GM23338 (cell line): ENCODE measurements around the gene IKZF3. TPM values are rescaled to one million over a fixed set of nuclear protein-coding genes. Genes with fewer than 3 reads are reported as not detected.

Experiments
- ATAC-seq: fragments of 200-7000 bp; cut with Tn5 transposase; 3 replicates; pipeline ENCODE4 v1.9.1; 2020
- DNase-seq: peaks from one replicate; pipeline ENCODE4 v3.0.0-alpha.2; 2015; ENCODE audit warnings: low spot score
- H2AFZ ChIP-seq: fragments of 200-600 bp; sonication (generic); 2 replicates; pipeline ENCODE4 v1.8.0; 2016; ENCODE audit warnings: antibody characterized with exemption, mild to moderate bottlenecking, moderate library complexity
- H3F3A ChIP-seq: fragments of 200-600 bp; sonication (generic); replicated peaks from 2 replicates; pipeline ENCODE4 v1.8.0; 2017; ENCODE audit warnings: antibody characterized with exemption, mixed run types, low read depth
- H3K27ac ChIP-seq: fragments of 200-600 bp; sonication (generic); 2 replicates; pipeline ENCODE4 v1.6.1; 2016; ENCODE audit warnings: low read depth
- H3K27me3 ChIP-seq: fragments of 200-600 bp; sonication (generic); 2 replicates; pipeline ENCODE4 v1.8.0; 2016; ENCODE audit warnings: mild to moderate bottlenecking, mixed run types, moderate library complexity; ENCODE audit not compliant: insufficient read depth
- H3K36me3 ChIP-seq: fragments of 200-600 bp; sonication (generic); 2 replicates; pipeline ENCODE4 v1.8.0; 2016; ENCODE audit warnings: mild to moderate bottlenecking; ENCODE audit not compliant: insufficient read depth
- H3K4me1 ChIP-seq: fragments of 200-600 bp; sonication (generic); 2 replicates; pipeline ENCODE4 v1.8.0; 2016; ENCODE audit warnings: mild to moderate bottlenecking, moderate library complexity; ENCODE audit not compliant: insufficient read depth
- H3K4me2 ChIP-seq: fragments of 200-600 bp; sonication (generic); 2 replicates; pipeline ENCODE4 v1.7.1; 2017; ENCODE audit warnings: mixed run types
- H3K4me3 ChIP-seq: fragments of 200-600 bp; sonication (generic); 2 replicates; pipeline ENCODE4 v1.6.1; 2016; ENCODE audit warnings: mixed run types
- H3K79me2 ChIP-seq: fragments of 200-600 bp; sonication (generic); replicated peaks from 2 replicates; pipeline ENCODE4 v1.8.0; 2017; ENCODE audit warnings: mild to moderate bottlenecking; ENCODE audit not compliant: insufficient read depth
- H3K9me2 ChIP-seq: fragments of 200-600 bp; sonication (generic); 2 replicates; pipeline ENCODE4 v1.8.0; 2017; ENCODE audit not compliant: insufficient read depth
- H4K20me1 ChIP-seq: fragments of 200-600 bp; sonication (generic); replicated peaks from 2 replicates; pipeline ENCODE4 v1.8.0; 2017; ENCODE audit warnings: mild to moderate bottlenecking; ENCODE audit not compliant: insufficient read depth
- H3K27ac Mint-ChIP-seq: 2 replicates; pipeline ENCODE4 v1.8.0; 2020; ENCODE audit warnings: inconsistent platforms, mild to moderate bottlenecking, moderate library complexity, mixed read lengths
- H3K27me3 Mint-ChIP-seq: 3 replicates; pipeline ENCODE4 v1.8.0; 2022; ENCODE audit warnings: low read depth, mild to moderate bottlenecking, moderate library complexity, mixed read lengths, inconsistent platforms; ENCODE audit not compliant: insufficient read depth, poor library complexity
- H3K36me3 Mint-ChIP-seq: 3 replicates; pipeline ENCODE4 v1.8.0; 2021; ENCODE audit warnings: low read depth, mild to moderate bottlenecking, inconsistent platforms, moderate library complexity, mixed read lengths
- H3K4me1 Mint-ChIP-seq: 3 replicates; pipeline ENCODE4 v1.8.0; 2020; ENCODE audit warnings: mild to moderate bottlenecking, inconsistent platforms, mixed read lengths
- H3K4me3 Mint-ChIP-seq: 3 replicates; pipeline ENCODE4 v1.8.0; 2021; ENCODE audit warnings: moderate library complexity, mild to moderate bottlenecking, inconsistent platforms, mixed read lengths
- H3K9me3 Mint-ChIP-seq: 3 replicates; pipeline ENCODE4 v1.8.0; 2020; ENCODE audit warnings: moderate library complexity, mild to moderate bottlenecking, inconsistent platforms, mixed read lengths
- EZH2 ChIP-seq: fragments of 200-600 bp; sonication (generic); IDR thresholded peaks from one replicate; pipeline ENCODE4 v1.8.0; 2017; ENCODE audit warnings: antibody characterized with exemption, mild to moderate bottlenecking, low read depth; ENCODE audit not compliant: unreplicated experiment
- ZNF114 ChIP-seq: fragments of 250-450 bp; sonication (Bioruptor Pico); IDR thresholded peaks from 2 replicates; pipeline ENCODE4 v1.5.0; 2020; ENCODE audit warnings: mild to moderate bottlenecking, moderate library complexity
- ZNF331 ChIP-seq: fragments of 250-450 bp; sonication (Bioruptor Pico); IDR thresholded peaks from 2 replicates; pipeline ENCODE4 v1.5.0; 2020; ENCODE audit warnings: low read depth, mild to moderate bottlenecking, moderate library complexity
- polyA plus RNA-seq: library from polyadenylated mRNA; unstranded; fragments of >200 nt; fragmentation: Nextera tagmentation; extraction: Ambion mirVana; gene quantifications from 2 replicates; pipeline ENCODE4 v1.2.1, GENCODE V29; 2016
- total RNA-seq: library from RNA; depleted of rRNA; stranded (reverse); fragments of >200 nt; shearing (Covaris generic); gene quantifications from 2 replicates; pipeline ENCODE4 v1.2.3, GENCODE V29; 2014
- TF ChIP-seq, protein P1 (sequence below): fragments of 250-450 bp; sonication (Bioruptor Pico); IDR thresholded peaks from 2 replicates; pipeline ENCODE4 v1.5.0; 2020; ENCODE audit warnings: mild to moderate bottlenecking, moderate library complexity
- TF ChIP-seq, protein P2 (sequence below), 2 experiments: fragments of 200-600 bp in 1 of 2; sonication (generic) in 1 of 2; conservative IDR thresholded peaks; 2 replicates each; pipeline versions ENCODE4 v1.5.1 to v1.6.1; 2016 to 2017; ENCODE audit warnings: antibody characterized with exemption in 2 of 2, low read depth in 2 of 2, mild to moderate bottlenecking in 2 of 2, moderate library complexity in 1 of 2

IKZF3 gene
- total and polyA plus RNA-seq, 2 experiments from 2014 or later, result 0.11 to 0.76 TPM

DNA sequence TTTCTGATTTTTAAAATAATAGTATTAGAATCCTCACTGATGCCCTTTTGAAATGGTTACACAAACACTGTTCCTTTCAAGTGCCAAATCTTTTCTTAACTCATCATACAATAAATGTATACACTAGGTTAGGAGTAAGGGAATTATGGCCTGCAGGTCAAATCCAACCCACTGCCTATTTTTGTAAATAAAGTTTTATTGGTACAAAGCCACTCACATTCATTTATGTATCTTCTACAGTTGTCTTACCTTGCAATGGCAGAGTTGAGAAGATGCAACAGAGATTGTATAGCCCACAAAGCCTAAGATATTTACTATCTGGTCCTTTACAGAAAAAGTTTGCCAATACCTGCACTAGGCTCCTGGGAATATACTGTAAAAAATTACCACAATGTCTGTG, 47.8 kb downstream of the IKZF3 start (continued):
- TF ChIP-seq, protein P1, sequence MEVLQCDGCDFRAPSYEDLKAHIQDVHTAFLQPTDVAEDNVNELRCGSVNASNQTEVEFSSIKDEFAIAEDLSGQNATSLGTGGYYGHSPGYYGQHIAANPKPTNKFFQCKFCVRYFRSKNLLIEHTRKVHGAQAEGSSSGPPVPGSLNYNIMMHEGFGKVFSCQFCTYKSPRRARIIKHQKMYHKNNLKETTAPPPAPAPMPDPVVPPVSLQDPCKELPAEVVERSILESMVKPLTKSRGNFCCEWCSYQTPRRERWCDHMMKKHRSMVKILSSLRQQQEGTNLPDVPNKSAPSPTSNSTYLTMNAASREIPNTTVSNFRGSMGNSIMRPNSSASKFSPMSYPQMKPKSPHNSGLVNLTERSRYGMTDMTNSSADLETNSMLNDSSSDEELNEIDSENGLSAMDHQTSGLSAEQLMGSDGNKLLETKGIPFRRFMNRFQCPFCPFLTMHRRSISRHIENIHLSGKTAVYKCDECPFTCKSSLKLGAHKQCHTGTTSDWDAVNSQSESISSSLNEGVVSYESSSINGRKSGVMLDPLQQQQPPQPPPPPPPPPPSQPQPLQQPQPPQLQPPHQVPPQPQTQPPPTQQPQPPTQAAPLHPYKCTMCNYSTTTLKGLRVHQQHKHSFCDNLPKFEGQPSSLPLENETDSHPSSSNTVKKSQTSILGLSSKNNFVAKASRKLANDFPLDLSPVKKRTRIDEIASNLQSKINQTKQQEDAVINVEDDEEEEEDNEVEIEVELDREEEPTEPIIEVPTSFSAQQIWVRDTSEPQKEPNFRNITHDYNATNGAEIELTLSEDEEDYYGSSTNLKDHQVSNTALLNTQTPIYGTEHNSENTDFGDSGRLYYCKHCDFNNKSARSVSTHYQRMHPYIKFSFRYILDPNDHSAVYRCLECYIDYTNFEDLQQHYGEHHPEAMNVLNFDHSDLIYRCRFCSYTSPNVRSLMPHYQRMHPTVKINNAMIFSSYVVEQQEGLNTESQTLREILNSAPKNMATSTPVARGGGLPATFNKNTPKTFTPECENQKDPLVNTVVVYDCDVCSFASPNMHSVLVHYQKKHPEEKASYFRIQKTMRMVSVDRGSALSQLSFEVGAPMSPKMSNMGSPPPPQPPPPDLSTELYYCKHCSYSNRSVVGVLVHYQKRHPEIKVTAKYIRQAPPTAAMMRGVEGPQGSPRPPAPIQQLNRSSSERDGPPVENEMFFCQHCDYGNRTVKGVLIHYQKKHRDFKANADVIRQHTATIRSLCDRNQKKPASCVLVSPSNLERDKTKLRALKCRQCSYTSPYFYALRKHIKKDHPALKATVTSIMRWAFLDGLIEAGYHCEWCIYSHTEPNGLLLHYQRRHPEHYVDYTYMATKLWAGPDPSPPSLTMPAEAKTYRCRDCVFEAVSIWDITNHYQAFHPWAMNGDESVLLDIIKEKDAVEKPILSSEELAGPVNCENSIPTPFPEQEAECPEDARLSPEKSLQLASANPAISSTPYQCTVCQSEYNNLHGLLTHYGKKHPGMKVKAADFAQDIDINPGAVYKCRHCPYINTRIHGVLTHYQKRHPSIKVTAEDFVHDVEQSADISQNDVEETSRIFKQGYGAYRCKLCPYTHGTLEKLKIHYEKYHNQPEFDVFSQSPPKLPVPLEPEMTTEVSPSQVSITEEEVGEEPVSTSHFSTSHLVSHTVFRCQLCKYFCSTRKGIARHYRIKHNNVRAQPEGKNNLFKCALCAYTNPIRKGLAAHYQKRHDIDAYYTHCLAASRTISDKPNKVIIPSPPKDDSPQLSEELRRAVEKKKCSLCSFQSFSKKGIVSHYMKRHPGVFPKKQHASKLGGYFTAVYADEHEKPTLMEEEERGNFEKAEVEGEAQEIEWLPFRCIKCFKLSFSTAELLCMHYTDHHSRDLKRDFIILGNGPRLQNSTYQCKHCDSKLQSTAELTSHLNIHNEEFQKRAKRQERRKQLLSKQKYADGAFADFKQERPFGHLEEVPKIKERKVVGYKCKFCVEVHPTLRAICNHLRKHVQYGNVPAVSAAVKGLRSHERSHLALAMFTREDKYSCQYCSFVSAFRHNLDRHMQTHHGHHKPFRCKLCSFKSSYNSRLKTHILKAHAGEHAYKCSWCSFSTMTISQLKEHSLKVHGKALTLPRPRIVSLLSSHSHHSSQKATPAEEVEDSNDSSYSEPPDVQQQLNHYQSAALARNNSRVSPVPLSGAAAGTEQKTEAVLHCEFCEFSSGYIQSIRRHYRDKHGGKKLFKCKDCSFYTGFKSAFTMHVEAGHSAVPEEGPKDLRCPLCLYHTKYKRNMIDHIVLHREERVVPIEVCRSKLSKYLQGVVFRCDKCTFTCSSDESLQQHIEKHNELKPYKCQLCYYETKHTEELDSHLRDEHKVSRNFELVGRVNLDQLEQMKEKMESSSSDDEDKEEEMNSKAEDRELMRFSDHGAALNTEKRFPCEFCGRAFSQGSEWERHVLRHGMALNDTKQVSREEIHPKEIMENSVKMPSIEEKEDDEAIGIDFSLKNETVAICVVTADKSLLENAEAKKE, result no peak
- TF ChIP-seq ZNF114 (CRISPR knock-in tag) (no peak), ZNF331 (no peak)

DNA sequence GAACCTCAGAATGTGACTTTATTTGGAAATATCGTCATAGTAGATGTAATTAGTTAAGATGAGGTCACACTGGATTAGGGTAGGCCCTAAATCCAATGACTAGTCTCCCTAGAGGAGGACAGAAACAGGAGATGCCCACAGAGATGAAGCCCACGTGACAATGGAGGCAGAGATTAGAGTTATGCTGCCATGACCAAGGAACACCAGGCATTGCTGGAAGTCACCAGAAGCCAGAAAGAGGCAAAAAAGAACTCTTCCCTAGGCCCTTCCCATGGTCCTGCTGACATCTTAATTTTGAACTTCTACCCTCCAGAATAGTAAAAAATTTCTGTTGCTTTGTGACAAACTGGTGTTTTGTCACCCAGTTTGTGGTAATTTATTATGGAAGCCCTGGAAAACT, 49.6 kb downstream of the IKZF3 start:
- no peaks in the 10 kb centered on the region for H3K4me1 ChIP-seq
- H3K27me3 Mint-ChIP-seq, result no peaks in the 10 kb centered on the region
- no peaks in the 10 kb centered on the region for H3K9me2 ChIP-seq
- H3K9me3 Mint-ChIP-seq, result no peaks in the 10 kb centered on the region
- H4K20me1 ChIP-seq, result no peaks in the 10 kb centered on the region
- H3K4me3 Mint-ChIP-seq, result no peak overlapping the region
- ATAC-seq (no peak), DNase-seq (no peak)
- peaks cover 7% of the 10 kb centered on the region for H3K4me1 Mint-ChIP-seq
- no peak overlapping the region for H3K27ac Mint-ChIP-seq
- no peak overlapping the region for H2AFZ ChIP-seq
- H3K4me2 ChIP-seq, result no peak overlapping the region
- H3F3A ChIP-seq, result no peaks in the 10 kb centered on the region
- no peaks in the 10 kb centered on the region for H3K27me3 ChIP-seq
- no peak overlapping the region for H3K4me3 ChIP-seq
- no peak for TF ChIP-seq EZH2
- no peaks in the 10 kb centered on the region for H3K36me3 Mint-ChIP-seq
- H3K36me3 ChIP-seq, result no peaks in the 10 kb centered on the region
- no peaks in the 10 kb centered on the region for H3K79me2 ChIP-seq
- H3K27ac ChIP-seq, result no peak overlapping the region

DNA sequence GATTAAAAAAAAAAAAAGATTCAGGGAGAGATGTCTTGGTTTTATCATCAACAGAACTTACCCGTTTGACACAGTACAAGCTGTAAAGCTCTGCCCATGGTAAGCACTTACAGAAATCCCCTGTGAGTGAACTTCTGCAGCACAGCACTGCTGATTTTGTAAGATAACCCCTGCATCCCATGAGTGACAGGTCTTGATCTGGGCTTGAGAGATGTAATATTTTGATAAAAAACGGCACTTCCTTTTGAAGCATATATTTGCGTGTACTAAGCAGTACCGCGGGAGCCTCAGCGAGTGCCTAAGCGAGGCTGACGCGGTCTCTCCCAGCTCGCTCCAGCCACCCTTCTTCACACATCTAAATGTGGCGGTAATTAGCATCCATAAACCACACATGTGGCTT, 50.5 kb downstream of the IKZF3 start:
- H3K4me1 Mint-ChIP-seq, result peaks cover 7% of the 10 kb centered on the region
- H3K36me3 Mint-ChIP-seq, result no peaks in the 10 kb centered on the region
- Histone ChIP-seq H4K20me1 (no peaks in the 10 kb centered on the region), H3K4me3 (no peak overlapping the region), H3K9me2 (no peaks in the 10 kb centered on the region), H3K27me3 (no peaks in the 10 kb centered on the region), H3K27ac (no peak overlapping the region), H3K4me2 (no peak overlapping the region), H3K4me1 (no peaks in the 10 kb centered on the region), H3K36me3 (no peaks in the 10 kb centered on the region), H3F3A (no peaks in the 10 kb centered on the region), H2AFZ (peak overlapping the region; percentile 20; the same call in 1 of the 2 replicates), H3K79me2 (no peaks in the 10 kb centered on the region)
- ATAC-seq (no peak), DNase-seq (no peak)
- H3K27ac Mint-ChIP-seq, result no peak overlapping the region
- H3K27me3 Mint-ChIP-seq, result no peaks in the 10 kb centered on the region
- H3K4me3 Mint-ChIP-seq, result no peak overlapping the region
- H3K9me3 Mint-ChIP-seq, result no peaks in the 10 kb centered on the region
- TF ChIP-seq, protein P2, sequence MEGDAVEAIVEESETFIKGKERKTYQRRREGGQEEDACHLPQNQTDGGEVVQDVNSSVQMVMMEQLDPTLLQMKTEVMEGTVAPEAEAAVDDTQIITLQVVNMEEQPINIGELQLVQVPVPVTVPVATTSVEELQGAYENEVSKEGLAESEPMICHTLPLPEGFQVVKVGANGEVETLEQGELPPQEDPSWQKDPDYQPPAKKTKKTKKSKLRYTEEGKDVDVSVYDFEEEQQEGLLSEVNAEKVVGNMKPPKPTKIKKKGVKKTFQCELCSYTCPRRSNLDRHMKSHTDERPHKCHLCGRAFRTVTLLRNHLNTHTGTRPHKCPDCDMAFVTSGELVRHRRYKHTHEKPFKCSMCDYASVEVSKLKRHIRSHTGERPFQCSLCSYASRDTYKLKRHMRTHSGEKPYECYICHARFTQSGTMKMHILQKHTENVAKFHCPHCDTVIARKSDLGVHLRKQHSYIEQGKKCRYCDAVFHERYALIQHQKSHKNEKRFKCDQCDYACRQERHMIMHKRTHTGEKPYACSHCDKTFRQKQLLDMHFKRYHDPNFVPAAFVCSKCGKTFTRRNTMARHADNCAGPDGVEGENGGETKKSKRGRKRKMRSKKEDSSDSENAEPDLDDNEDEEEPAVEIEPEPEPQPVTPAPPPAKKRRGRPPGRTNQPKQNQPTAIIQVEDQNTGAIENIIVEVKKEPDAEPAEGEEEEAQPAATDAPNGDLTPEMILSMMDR (conservative IDR thresholded peaks at IDR 0.05; ENCODE audit: low read depth in 2 of 2), result no peak
